ENCODE data around the gene AKR1E2. TPM values are rescaled to one million over a fixed set of nuclear protein-coding genes. Genes with fewer than 3 reads are reported as not detected.

The AKR1E2 gene
- total RNA-seq, 1 experiment from 2014 or later = 0.36 TPM

GRCh38 chr10:4778761-4779160, 47.2 kb upstream of the AKR1E2 start:
- Histone ChIP-seq H3K4me2 (ENCODE audit: low read length) (no peak overlapping the region), H2AFZ (ENCODE audit: low read length) (no peak overlapping the region), H3K27ac (ENCODE audit: low read length) (peak overlapping the region; percentile 1; the same call in 1 of the 2 replicates), H3K27me3 (ENCODE audit: low read length) (no peaks in the 10 kb centered on the region), H3F3A (ENCODE audit: low read length, unreplicated experiment) (no peaks in the 10 kb centered on the region), H3K4me3 (ENCODE audit: low read length) (no peak overlapping the region), H3K9me3 (ENCODE audit: low read length) (no peaks in the 10 kb centered on the region), H3K79me2 (ENCODE audit: low read length) (no peaks in the 10 kb centered on the region), H3K4me1 (ENCODE audit: insufficient read depth, low read length) (peaks cover 10% of the 10 kb centered on the region), H3K9ac (ENCODE audit: low read length) (no peak overlapping the region), H3K36me3 (ENCODE audit: low read depth, low read length) (no peaks in the 10 kb centered on the region), H4K20me1 (ENCODE audit: low read length) (no peaks in the 10 kb centered on the region), H3K9me2 (replicated peaks; ENCODE audit: low read length) (no peaks in the 10 kb centered on the region)
- intact Hi-C loops (cut with micrococcal nuclease) = no loop called here
- ChIA-PET CTCF (no interaction called here), POLR2A (ENCODE audit: unreplicated experiment) (no interaction called here)
- no peak for DNase-seq
- BruUV-seq (replicated peaks) = no TSS peak
- TF ChIP-seq, protein P1, sequence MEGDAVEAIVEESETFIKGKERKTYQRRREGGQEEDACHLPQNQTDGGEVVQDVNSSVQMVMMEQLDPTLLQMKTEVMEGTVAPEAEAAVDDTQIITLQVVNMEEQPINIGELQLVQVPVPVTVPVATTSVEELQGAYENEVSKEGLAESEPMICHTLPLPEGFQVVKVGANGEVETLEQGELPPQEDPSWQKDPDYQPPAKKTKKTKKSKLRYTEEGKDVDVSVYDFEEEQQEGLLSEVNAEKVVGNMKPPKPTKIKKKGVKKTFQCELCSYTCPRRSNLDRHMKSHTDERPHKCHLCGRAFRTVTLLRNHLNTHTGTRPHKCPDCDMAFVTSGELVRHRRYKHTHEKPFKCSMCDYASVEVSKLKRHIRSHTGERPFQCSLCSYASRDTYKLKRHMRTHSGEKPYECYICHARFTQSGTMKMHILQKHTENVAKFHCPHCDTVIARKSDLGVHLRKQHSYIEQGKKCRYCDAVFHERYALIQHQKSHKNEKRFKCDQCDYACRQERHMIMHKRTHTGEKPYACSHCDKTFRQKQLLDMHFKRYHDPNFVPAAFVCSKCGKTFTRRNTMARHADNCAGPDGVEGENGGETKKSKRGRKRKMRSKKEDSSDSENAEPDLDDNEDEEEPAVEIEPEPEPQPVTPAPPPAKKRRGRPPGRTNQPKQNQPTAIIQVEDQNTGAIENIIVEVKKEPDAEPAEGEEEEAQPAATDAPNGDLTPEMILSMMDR (conservative IDR thresholded peaks at IDR 0.05; ENCODE audit: low read depth, low read length) = no peak
- TF ChIP-seq EZH2phosphoT487 (IDR thresholded peaks at IDR 0.05; ENCODE audit: borderline replicate concordance, low read length) = no peak
- TF ChIP-seq EZH2 (IDR thresholded peaks at IDR 0.05; ENCODE audit: low read length, unreplicated experiment) = no peak
- ATAC-seq = no peak

- intact Hi-C loops (cut with micrococcal nuclease) = no loop called here
- DNase-seq (no peak), ATAC-seq (no peak)
- 0 out of 2 replicates have a peak overlapping the region, but pooled peaks have one; percentile 13 for H3K27ac ChIP-seq (ENCODE audit: low read length)
- no peaks in the 10 kb centered on the region for H4K20me1 ChIP-seq (ENCODE audit: low read length)
- no peaks in the 10 kb centered on the region for H3K79me2 ChIP-seq (ENCODE audit: low read length)
- H3K4me2 ChIP-seq (ENCODE audit: low read length) = no peak overlapping the region
- no TSS peak for BruUV-seq (replicated peaks)
- no peak for TF ChIP-seq EZH2 (IDR thresholded peaks at IDR 0.05; ENCODE audit: low read length, unreplicated experiment)
- no peak for TF ChIP-seq EZH2phosphoT487 (IDR thresholded peaks at IDR 0.05; ENCODE audit: borderline replicate concordance, low read length)
- TF ChIP-seq, protein P1 (conservative IDR thresholded peaks at IDR 0.05; ENCODE audit: low read depth, low read length) = no peak
- ChIA-PET POLR2A (ENCODE audit: unreplicated experiment) (interaction anchor here (0.6 to 1.0 kb wide), 2 partner anchors 88 to 1044 kb away, joined by 3 to 4 read pairs; no protein-coding TSS in a partner anchor), CTCF (no interaction called here)
- no peaks in the 10 kb centered on the region for H3K36me3 ChIP-seq (ENCODE audit: low read depth, low read length)
- no peak overlapping the region for H3K4me3 ChIP-seq (ENCODE audit: low read length)
- H3F3A ChIP-seq (ENCODE audit: low read length, unreplicated experiment) = no peaks in the 10 kb centered on the region
- H3K9me2 ChIP-seq (replicated peaks; ENCODE audit: low read length) = no peaks in the 10 kb centered on the region
- no peak overlapping the region for H3K9ac ChIP-seq (ENCODE audit: low read length)
- H3K4me1 ChIP-seq (ENCODE audit: insufficient read depth, low read length) = peaks cover 10% of the 10 kb centered on the region
- no peaks in the 10 kb centered on the region for H3K27me3 ChIP-seq (ENCODE audit: low read length)
- no peaks in the 10 kb centered on the region for H3K9me3 ChIP-seq (ENCODE audit: low read length)
- H2AFZ ChIP-seq (ENCODE audit: low read length) = no peak overlapping the region
Measured at GRCh38 chr10:4780091-4780490, 45.9 kb upstream of the AKR1E2 start.

- POLR2A ChIA-PET (ENCODE audit: unreplicated experiment) = interaction anchor here (0.6 to 1.0 kb wide), 4 partner anchors 89 to 1312 kb away, joined by 3 to 4 read pairs (median 4); no protein-coding TSS in a partner anchor
- peaks cover 6% of the 10 kb centered on the region for H3K4me1 ChIP-seq (ENCODE audit: insufficient read depth, low read length)
Measured at GRCh38 chr10:4780782-4781181, 45.2 kb upstream of the AKR1E2 start.

More at GRCh38 chr10:4780782-4781181, 45.2 kb upstream of the AKR1E2 start:
- H3K79me2 ChIP-seq (ENCODE audit: low read length) = no peaks in the 10 kb centered on the region
- DNase-seq (no peak), ATAC-seq (peak; percentile 57)
- H3K27ac ChIP-seq (ENCODE audit: low read length) = peak overlapping the region; percentile 13; the same call in 1 of the 2 replicates
- CTCF ChIA-PET = interaction anchor here (1.5 kb wide), 1 partner anchor 34 kb away, joined by 3 read pairs; no protein-coding TSS in a partner anchor
- H3K4me2 ChIP-seq (ENCODE audit: low read length) = no peak overlapping the region
- no TSS peak for BruUV-seq (replicated peaks)
- H2AFZ ChIP-seq (ENCODE audit: low read length) = no peak overlapping the region
- no peaks in the 10 kb centered on the region for H3K9me2 ChIP-seq (replicated peaks; ENCODE audit: low read length)
- no peaks in the 10 kb centered on the region for H3F3A ChIP-seq (ENCODE audit: low read length, unreplicated experiment)
- intact Hi-C loops (cut with micrococcal nuclease) = no loop called here
- TF ChIP-seq EZH2 (IDR thresholded peaks at IDR 0.05; ENCODE audit: low read length, unreplicated experiment) = no peak
- TF ChIP-seq EZH2phosphoT487 (IDR thresholded peaks at IDR 0.05; ENCODE audit: borderline replicate concordance, low read length) = no peak
- TF ChIP-seq, protein P1 (conservative IDR thresholded peaks at IDR 0.05; ENCODE audit: low read depth, low read length) = no peak
- no peaks in the 10 kb centered on the region for H3K9me3 ChIP-seq (ENCODE audit: low read length)
- no peaks in the 10 kb centered on the region for H3K27me3 ChIP-seq (ENCODE audit: low read length)
- no peak overlapping the region for H3K4me3 ChIP-seq (ENCODE audit: low read length)
- no peaks in the 10 kb centered on the region for H3K36me3 ChIP-seq (ENCODE audit: low read depth, low read length)
- H4K20me1 ChIP-seq (ENCODE audit: low read length) = no peaks in the 10 kb centered on the region
- no peak overlapping the region for H3K9ac ChIP-seq (ENCODE audit: low read length)

All from PC-3 (cell line).